ENCODE measurements around the gene DPH5. TPM values are rescaled to one million over a fixed set of nuclear protein-coding genes. Genes with fewer than 3 reads are reported as not detected.
"Not testable (repeated sequence)": the region's sequence is repeated elsewhere in the genome, so short reads cannot be mapped to it uniquely, and the experiment has no call there.

Gene DPH5
- total RNA-seq, 4 donors from 2014 or later = 3.0 to 26.4 (median 8.5) TPM

- Histone ChIP-seq H3K27me3 (no peaks in the 10 kb centered on the region), H3K36me3 (peaks cover 0 to 5% (median 0%) of the 10 kb centered on the region in 3 donors), H3K9me3 (peaks cover 0 to 8% (median 3%) of the 10 kb centered on the region in 4 donors), H3K27ac (no peak overlapping the region), H3K4me3 (no peak overlapping the region), H3K4me1 (no peaks in the 10 kb centered on the region)
- no peak for DNase-seq
- no peak for TF ChIP-seq CTCF (IDR thresholded peaks at IDR 0.05)
Measured at GRCh38 chr1:101043776-101044175, 18.2 kb upstream of the DPH5 start.

- no peaks in the 10 kb centered on the region for H3K4me1 ChIP-seq
- H3K27ac ChIP-seq = no peak overlapping the region
- DNase-seq = no peak
- H3K4me3 ChIP-seq = no peak overlapping the region
- TF ChIP-seq POLR2A (IDR thresholded peaks at IDR 0.05) (no peak), CTCF (IDR thresholded peaks at IDR 0.05) (no peak)
- H3K9me3 ChIP-seq = peaks cover 0 to 8% (median 3%) of the 10 kb centered on the region in 4 donors
- no peaks in the 10 kb centered on the region for H3K27me3 ChIP-seq
- peaks cover 0 to 5% (median 0%) of the 10 kb centered on the region in 3 donors for H3K36me3 ChIP-seq
Measured at GRCh38 chr1:101041300-101041699, 15.7 kb upstream of the DPH5 start.

DNA sequence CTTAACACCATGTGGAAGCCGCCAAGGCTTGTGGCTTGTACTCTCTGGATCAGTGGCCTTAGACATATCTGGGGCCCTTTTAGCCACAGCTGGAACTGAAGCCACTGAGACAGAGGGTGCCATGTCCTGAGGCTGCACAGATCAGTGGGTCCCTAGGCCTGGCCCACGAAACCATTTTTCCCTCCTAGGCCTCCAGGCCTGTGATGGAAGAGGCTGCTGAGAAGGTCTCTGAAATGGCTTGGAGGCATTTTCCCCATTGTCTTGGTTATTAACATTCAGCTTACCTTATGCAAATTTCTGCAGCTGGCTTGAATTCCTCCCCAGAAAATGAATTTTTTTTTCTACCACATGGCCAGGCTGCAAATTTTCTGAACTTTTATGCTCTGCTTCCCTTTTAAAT lies 15.1 kb upstream of the DPH5 start:
- TF ChIP-seq POLR2A (IDR thresholded peaks at IDR 0.05) (no peak), CTCF (IDR thresholded peaks at IDR 0.05) (no peak)
- Histone ChIP-seq H3K4me3 (no peak overlapping the region), H3K36me3 (peaks cover 0 to 5% (median 0%) of the 10 kb centered on the region in 3 donors), H3K4me1 (no peaks in the 10 kb centered on the region), H3K27ac (no peak overlapping the region), H3K27me3 (no peaks in the 10 kb centered on the region), H3K9me3 (peaks cover 0 to 8% (median 3%) of the 10 kb centered on the region in 4 donors)
- DNase-seq = no peak

DNA sequence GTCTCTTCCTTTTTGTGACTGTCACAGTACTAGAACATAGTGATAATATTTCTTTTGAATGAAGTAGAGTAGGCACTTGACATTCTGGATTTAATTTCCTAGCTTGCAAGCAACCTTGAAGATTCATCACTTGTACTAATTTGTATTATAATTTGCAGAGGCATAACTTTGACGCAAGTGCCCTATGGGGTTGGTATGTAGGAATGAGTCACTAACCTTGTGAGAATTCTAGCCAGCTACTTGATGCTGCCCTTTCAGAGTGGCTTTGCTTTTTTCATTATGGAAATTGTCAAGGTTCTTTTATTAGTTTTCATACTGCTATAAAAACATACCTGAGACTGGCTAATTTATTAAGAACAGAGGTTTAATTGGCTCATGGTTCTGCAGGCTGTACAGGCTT lies 13.7 kb upstream of the DPH5 start:
- no peak for TF ChIP-seq CTCF (IDR thresholded peaks at IDR 0.05)
- no peak for TF ChIP-seq POLR2A (IDR thresholded peaks at IDR 0.05)
- no peak overlapping the region for H3K4me3 ChIP-seq
- no peak for DNase-seq
- H3K27ac ChIP-seq = no peak overlapping the region
- H3K36me3 ChIP-seq = peaks cover 0 to 5% (median 0%) of the 10 kb centered on the region in 3 donors
- H3K4me1 ChIP-seq = no peaks in the 10 kb centered on the region
- no peaks in the 10 kb centered on the region for H3K27me3 ChIP-seq
- H3K9me3 ChIP-seq = peaks cover 0 to 8% (median 3%) of the 10 kb centered on the region in 4 donors

- H3K27me3 ChIP-seq = no peaks in the 10 kb centered on the region
- no peaks in the 10 kb centered on the region for H3K4me1 ChIP-seq
- H3K36me3 ChIP-seq = peaks cover 0 to 5% (median 0%) of the 10 kb centered on the region in 3 donors
- H3K9me3 ChIP-seq = peaks cover 0 to 8% (median 3%) of the 10 kb centered on the region in 4 donors
- H3K27ac ChIP-seq = no peak overlapping the region
- DNase-seq = no peak
- H3K4me3 ChIP-seq = no peak overlapping the region
- TF ChIP-seq POLR2A (IDR thresholded peaks at IDR 0.05) = no peak
- no peak for TF ChIP-seq CTCF (IDR thresholded peaks at IDR 0.05)
Measured at GRCh38 chr1:101037316-101037715, 11.7 kb upstream of the DPH5 start.

DNA sequence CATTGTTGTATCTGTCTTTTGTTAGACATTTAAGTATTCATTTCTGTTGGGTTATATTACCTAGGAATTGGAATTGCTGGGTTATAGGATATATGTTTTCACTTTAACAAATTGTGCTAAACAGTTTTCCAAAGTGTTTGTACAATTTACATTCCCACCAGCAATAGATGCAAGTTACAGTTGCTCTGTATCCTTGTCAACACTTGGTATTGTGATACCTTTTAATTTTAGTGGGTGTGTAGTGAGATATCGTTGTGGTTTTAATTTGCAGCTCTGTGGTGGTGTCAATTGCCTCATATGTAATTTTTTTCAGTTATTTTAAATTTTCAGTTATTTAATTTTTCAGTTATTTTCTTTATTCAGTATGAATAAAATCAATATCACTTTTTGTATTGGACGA lies 7.4 kb upstream of the DPH5 start:
- no peaks in the 10 kb centered on the region for H3K9me3 ChIP-seq
- H3K4me3 ChIP-seq = no peak overlapping the region
- H3K27me3 ChIP-seq = no peaks in the 10 kb centered on the region
- no peaks in the 10 kb centered on the region for H3K4me1 ChIP-seq
- DNase-seq = no peak
- TF ChIP-seq CTCF (IDR thresholded peaks at IDR 0.05) (no peak), POLR2A (IDR thresholded peaks at IDR 0.05) (no peak)
- no peak overlapping the region for H3K27ac ChIP-seq
- no peaks in the 10 kb centered on the region for H3K36me3 ChIP-seq

- H3K9me3 ChIP-seq, DNase-seq, H3K4me1 ChIP-seq, H3K27me3 ChIP-seq, H3K27ac ChIP-seq, H3K36me3 ChIP-seq, H3K4me3 ChIP-seq: not testable (repeated sequence)
Measured at GRCh38 chr1:101032129-101032528, 6.5 kb upstream of the DPH5 start.
